ENCODE results near the gene NEK8.

DNA sequence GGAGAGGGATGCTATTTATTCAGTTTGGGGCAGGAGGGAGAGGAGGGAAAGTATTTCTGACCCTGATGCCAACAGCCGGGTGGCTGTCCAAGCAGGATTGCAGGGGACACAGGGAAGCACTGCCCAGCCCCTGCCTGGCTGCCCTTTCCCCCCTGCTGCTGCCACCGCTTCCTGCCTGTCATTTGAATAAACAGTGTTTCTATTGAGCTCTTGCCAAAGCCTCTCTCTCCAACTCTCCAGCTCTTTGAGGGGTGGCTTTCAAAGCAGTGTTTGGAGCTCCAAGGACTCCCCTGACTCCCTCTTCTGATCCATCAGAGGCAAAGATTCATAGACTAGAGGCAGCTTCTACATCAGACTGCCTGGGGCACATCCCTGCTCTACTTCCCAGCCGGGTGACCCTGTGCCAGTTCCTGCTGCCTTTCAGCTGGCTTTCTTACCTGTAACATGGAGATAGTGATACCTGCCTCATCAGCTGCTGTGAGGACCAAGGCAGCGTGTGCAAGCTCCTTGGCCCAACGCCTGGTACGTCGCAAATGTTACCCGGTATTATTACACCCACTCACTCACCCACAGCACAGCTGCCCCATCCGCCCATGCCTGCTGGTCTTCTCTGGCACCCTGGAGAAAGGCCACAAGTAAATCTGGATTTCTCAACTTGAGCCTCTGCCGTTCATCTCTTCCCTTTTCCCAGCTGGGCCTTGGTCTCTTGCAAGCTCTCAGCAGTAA is 26.4 kb upstream of the NEK8 start:
- TF ChIP-seq GATA2 (IDR thresholded peaks at IDR 0.05; ENCODE audit: low read depth, low read length) (no peak), GATA3 (IDR thresholded peaks at IDR 0.05; ENCODE audit: low read depth, low read length) (no peak)

Measured in SH-SY5Y (cell line).